HepG2 (cell line): ENCODE results near the gene FIGLA. TPM values are rescaled to one million over a fixed set of nuclear protein-coding genes. Genes with fewer than 3 reads are reported as not detected.
A peak's percentile ranks its signal among the peaks of the same experiment; 100 is the strongest.

ENCODE experiments used
- ATAC-seq: fragments of 200-7000 bp; cut with Tn5 transposase; 3 replicates; pipeline ENCODE4 v1.9.1; 2020; ENCODE audit warnings: mild to moderate bottlenecking, moderate library complexity
- BruUV-seq: library from RNA; stranded (reverse); fragments of 400-500 nt; replicated peaks from 2 replicates; lab custom pipeline; 2021; lab: Mats Ljungman, UMichigan
- CTCF ChIA-PET: fragments of 300-600 bp; formaldehyde crosslinking; extraction: SDS; loops from one replicate; lab custom pipeline; 2021; ENCODE audit warnings: low total read pairs, inconsistent platforms, low intra/inter-chr PET ratio; lab: Yijun Ruan, JAX
- POLR2A ChIA-PET: fragments of 350-600 bp; sonication (Branson Sonifier 250); formaldehyde crosslinking; loops from one replicate; lab custom pipeline; 2020; ENCODE audit warnings: antibody characterized with exemption, inconsistent platforms; lab: Yijun Ruan, JAX
- DNase-seq: peaks from one replicate; pipeline ENCODE4 v3.0.0-alpha.2; 2015; ENCODE audit warnings: low spot score
- FAIRE-seq: peaks from 3 replicates; lab custom pipeline; 2011; peaks lifted over from hg19 to GRCh38; lab: Jason Lieb, UNC
- H2AFZ ChIP-seq: one replicate; pipeline ENCODE4 v1.6.1; 2011; ENCODE audit warnings: low read length, inconsistent platforms
- H3K27ac ChIP-seq: fragments of 300-600 bp; 3 replicates; pipeline ENCODE4 v1.8.0; 2011; ENCODE audit warnings: mixed run types, mild to moderate bottlenecking, mixed read lengths, low read length, inconsistent platforms; ENCODE audit not compliant: insufficient read depth; ENCODE audit errors: extremely low read length
- H3K27me3 ChIP-seq, 2 experiments: fragments of 200-600 bp in 1 of 2; 2 replicates in 1 of 2; 3 replicates in 1 of 2; pipeline versions ENCODE4 v1.6.0 to v1.8.0; 2011; ENCODE audit warnings: low read length in 2 of 2, mild to moderate bottlenecking in 2 of 2, moderate library complexity in 2 of 2, inconsistent platforms in 1 of 2; ENCODE audit not compliant: insufficient read depth in 2 of 2, control insufficient read depth in 1 of 2
- H3K36me3 ChIP-seq, 2 experiments: fragments of 200-600 bp in 1 of 2; replicated peaks in 1 of 2; 2 replicates in 1 of 2; 3 replicates in 1 of 2; pipeline versions ENCODE4 v1.5.1 to v1.8.0; 2011; ENCODE audit warnings: low read length in 2 of 2, inconsistent platforms in 1 of 2; ENCODE audit not compliant: insufficient read depth in 2 of 2, control insufficient read depth in 1 of 2
- H3K4me1 ChIP-seq: 2 replicates; pipeline ENCODE4 v1.5.1; 2012; ENCODE audit warnings: low read length, inconsistent platforms; ENCODE audit not compliant: insufficient read depth
- H3K4me2 ChIP-seq: 2 replicates; pipeline ENCODE4 v1.6.0; 2011; ENCODE audit warnings: low read depth, low read length, inconsistent platforms
- H3K4me3 ChIP-seq, 3 experiments: fragments of 200-600 bp in 1 of 3; sonication (generic), shearing (Covaris generic) in 1 of 3; replicated peaks in 1 of 3; 2 replicates each; pipeline ENCODE4 v1.5.1; 2011 to 2016; ENCODE audit warnings: low read length in 3 of 3, inconsistent platforms in 2 of 3, low read depth in 2 of 3, mild to moderate bottlenecking in 2 of 3, control low read depth in 1 of 3, mixed read lengths in 1 of 3; ENCODE audit not compliant: insufficient read depth in 1 of 3
- H3K79me2 ChIP-seq: one replicate; pipeline ENCODE4 v1.6.1; 2011; ENCODE audit warnings: low read length, inconsistent platforms; ENCODE audit not compliant: insufficient read depth
- H3K9ac ChIP-seq: 2 replicates; pipeline ENCODE4 v1.6.0; 2011; ENCODE audit warnings: mild to moderate bottlenecking, low read depth, low read length, inconsistent platforms; ENCODE audit not compliant: insufficient read depth
- H3K9me3 ChIP-seq: 2 replicates; pipeline ENCODE4 v1.5.1; 2012; ENCODE audit warnings: mild to moderate bottlenecking, low read length
- H4K20me1 ChIP-seq: 2 replicates; pipeline ENCODE4 v1.6.0; 2011; ENCODE audit warnings: inconsistent platforms, mild to moderate bottlenecking, low read length, moderate library complexity; ENCODE audit not compliant: insufficient read depth
- ATF2 ChIP-seq: sonication (generic); formaldehyde crosslinking; IDR thresholded peaks from 2 replicates; pipeline ENCODE4 v1.4.0; 2020; ENCODE audit warnings: missing genetic modification reagents
- BCL6 ChIP-seq: IDR thresholded peaks from 2 replicates; pipeline ENCODE4 v1.6.1; 2016; ENCODE audit warnings: missing genetic modification reagents, missing compliant biosample characterization
- ELF4 ChIP-seq: sonication (generic); formaldehyde crosslinking; IDR thresholded peaks from 2 replicates; pipeline ENCODE4 v1.5.0; 2020; ENCODE audit warnings: missing genetic modification reagents, mild to moderate bottlenecking, moderate library complexity, borderline replicate concordance
- FOXP4 ChIP-seq: sonication (generic); formaldehyde crosslinking; IDR thresholded peaks from 2 replicates; pipeline ENCODE4 v1.4.0; 2020; ENCODE audit warnings: missing genetic modification reagents
- HNRNPLL ChIP-seq: fragments of 200-400 bp; formaldehyde crosslinking; IDR thresholded peaks from 2 replicates; pipeline ENCODE4 v1.6.1; 2017; ENCODE audit warnings: mild to moderate bottlenecking, low read depth, low read length; ENCODE audit not compliant: poor library complexity, severe bottlenecking
- REXO4 ChIP-seq: sonication (generic); formaldehyde crosslinking; IDR thresholded peaks from 2 replicates; pipeline ENCODE4 v1.8.0; 2022; ENCODE audit warnings: missing genetic modification reagents, mild to moderate bottlenecking, borderline replicate concordance
- TFAP4 ChIP-seq: sonication (generic); IDR thresholded peaks from 2 replicates; pipeline ENCODE4 v1.6.1; 2016; ENCODE audit warnings: low read depth, borderline replicate concordance
- XRCC5 ChIP-seq: fragments of 200-400 bp; formaldehyde crosslinking; optimal IDR thresholded peaks from 2 replicates; pipeline ENCODE3; 2017; ENCODE audit warnings: mild to moderate bottlenecking, low read length
- ZKSCAN5 ChIP-seq: sonication (generic); formaldehyde crosslinking; IDR thresholded peaks from 2 replicates; pipeline ENCODE4 v1.5.1; 2020; ENCODE audit warnings: mild to moderate bottlenecking, missing genetic modification reagents
- ZNF235 ChIP-seq: sonication (generic); formaldehyde crosslinking; IDR thresholded peaks from 2 replicates; pipeline ENCODE4 v1.8.1; 2023; ENCODE audit warnings: mild to moderate bottlenecking, missing genetic modification reagents, borderline replicate concordance
- ZNF549 ChIP-seq: sonication (generic); formaldehyde crosslinking; IDR thresholded peaks from 2 replicates; pipeline ENCODE4 v1.5.0; 2020; ENCODE audit warnings: missing genetic modification reagents
- WGBS: methylation state at CpG from one replicate; pipeline ENCODE4 v1.1.6; 2017; ENCODE audit warnings: low lambda C conversion rate; 5-methylcytosine and 5-hydroxymethylcytosine counted together
- in situ Hi-C: cut with HindIII; loops from 2 replicates; pipeline ENCODE4 v1.10.0; 2017; ENCODE audit warnings: low pct_unique_long_range_greater_than_20kb; ENCODE audit not compliant: extremely low pct_ligation_motif_present
- intact Hi-C: fragments of 100-400 bp; cut with micrococcal nuclease; formaldehyde crosslinking; loops from one replicate; pipeline ENCODE4 v1.10.0; 2022; ENCODE audit not compliant: unreplicated experiment
- polyA plus RNA-seq, 8 experiments: library from polyadenylated mRNA; depleted of rRNA in 3 of 8; stranded (reverse) in 7 of 8; unstranded in 1 of 8; fragments of >200 nt; fragmentation: Illumina TruSeq in 4 of 8; extraction: Trizol in 4 of 8; gene quantifications; 2 replicates each; pipeline versions ENCODE4 v1.2.1 to v1.2.3, GENCODE V29; 2011 to 2016; ENCODE audit warnings: low read depth in 4 of 8, missing spikeins in 1 of 8, mixed read lengths in 1 of 8; ENCODE audit not compliant: insufficient read depth in 1 of 8
- total RNA-seq, 5 experiments: library from RNA; depleted of rRNA; stranded (reverse); fragments of >200 nt; fragmentation: Illumina TruSeq; extraction: Trizol; gene quantifications; 2 replicates each; pipeline ENCODE4 v1.2.3, GENCODE V29; 2016; ENCODE audit warnings: low read depth in 1 of 5

The FIGLA gene
- total and polyA plus RNA-seq, 2 of the 13 experiments (the other 11 are each of a cell fraction or from before 2014, with no cell fraction given), result not detected

- no peak for TF ChIP-seq HNRNPLL
- no peak for TF ChIP-seq ATF2 (CRISPR knock-in tag)
- TF ChIP-seq REXO4 (CRISPR knock-in tag), result no peak
- no peak for TF ChIP-seq FOXP4 (CRISPR knock-in tag)
- TF ChIP-seq ZNF235 (CRISPR knock-in tag), result no peak
Observed at GRCh38 chr2:70831861-70832260, 41.4 kb upstream of the FIGLA start (continued).

- 29% methylated on average over 5 of the region's 5 CpGs for WGBS
- POLR2A ChIA-PET, result interaction anchor here (1.4 kb wide), 1 partner anchor 22 kb away, joined by 3 read pairs; no protein-coding TSS in a partner anchor
Observed at GRCh38 chr2:70830366-70830765, 39.9 kb upstream of the FIGLA start.

More at GRCh38 chr2:70830366-70830765, 39.9 kb upstream of the FIGLA start:
- H3K79me2 ChIP-seq, result no peaks in the 10 kb centered on the region
- FAIRE-seq, result peak; percentile 34
- 0 out of 2 replicates have a peak overlapping the region, but pooled peaks have one; percentile 9 for H3K4me2 ChIP-seq
- H3K4me3 ChIP-seq, result no peak overlapping the region
- in situ Hi-C loops (no loop called here), intact Hi-C loops (loop anchor here (2.0 kb wide), 1 partner anchor 18 kb away; no protein-coding TSS in a partner anchor)
- DNase-seq, result no peak
- no peaks in the 10 kb centered on the region for H3K36me3 ChIP-seq
- no peak overlapping the region for H2AFZ ChIP-seq
- H3K9me3 ChIP-seq, result no peaks in the 10 kb centered on the region
- peaks cover 20% of the 10 kb centered on the region for H3K4me1 ChIP-seq
- H3K27ac ChIP-seq, result no peak overlapping the region
- H3K9ac ChIP-seq, result no peak overlapping the region
- ATAC-seq, result peak; percentile 65
- CTCF ChIA-PET, result no interaction called here
- no peak for TF ChIP-seq ELF4 (CRISPR knock-in tag)
- peak; percentile 82 for TF ChIP-seq BCL6
- no peak for TF ChIP-seq ZNF549 (CRISPR knock-in tag)
- TF ChIP-seq ZKSCAN5 (CRISPR knock-in tag), result no peak
- peak; percentile 51 for TF ChIP-seq XRCC5
- TF ChIP-seq TFAP4, result peak; percentile 22; the same call in 1 of the 2 replicates
- H3K27me3 ChIP-seq, result peaks cover 5 to 39% of the 10 kb centered on the region in 2 experiments; a peak in 4 of 5 replicates
- BruUV-seq, result no TSS peak
- H4K20me1 ChIP-seq, result no peaks in the 10 kb centered on the region
